Measurements from ENCODE around the gene ZNF488. TPM values are rescaled to one million over a fixed set of nuclear protein-coding genes. Genes with fewer than 3 reads are reported as not detected.

Gene ZNF488
- 11.8 TPM for total RNA-seq (2021; ENCODE audit: unreplicated experiment)
- 3.8 TPM for polyA plus RNA-seq (2012; ENCODE audit: insufficient read length)
- percentile 62 among the genes with signal in this experiment for Bru-seq, nascent RNA
- percentile 65 among the genes with signal in this experiment for BruChase-seq, experiment 1, labeled RNA remaining after a 2-hour chase
- percentile 56 among the genes with signal in this experiment for BruChase-seq, experiment 2, labeled RNA remaining after a 6-hour chase
- long read RNA-seq, transcript ZNF488-201 (2 exons, 3,496 nt), result major isoform, 12 of 27 reads
- long read RNA-seq, partial matches to known transcripts, result 13 of 27 reads
- long read RNA-seq, other reads (novel, unspliced or antisense), result 2 of 27 reads

- Histone ChIP-seq H3K9me3 (ENCODE audit: control insufficient read depth, insufficient read depth, low read depth, low read length) (no peaks in the 10 kb centered on the region), H3K27ac (ENCODE audit: low read length) (peak within 1 kb of the TSS; percentile 91), H3K36me3 (ENCODE audit: control insufficient read depth, insufficient read depth, low read length) (no peaks in the 10 kb centered on the region), H3K4me3 (ENCODE audit: low read depth in 2 of 2, low read length in 2 of 2) (peak within 1 kb of the TSS; percentile 69), H3K27me3 (ENCODE audit: control insufficient read depth, insufficient read depth, low read length) (no peaks in the 10 kb centered on the region), H3K4me1 (ENCODE audit: control insufficient read depth, insufficient read depth, low read length) (peaks cover 17% of the 10 kb centered on the region)
- ChIA-PET CTCF (interaction anchor here (0.9 kb wide), 1 partner anchor 9 kb away, joined by 3 read pairs; no protein-coding TSS in a partner anchor), POLR2A (interaction anchor here (0.6 kb wide), 3 partner anchors 25 to 1816 kb away, joined by 3 to 4 read pairs (median 3); no protein-coding TSS in a partner anchor)
- ATAC-seq, result peak; percentile 97
- in situ Hi-C loops (cut with HindIII; ENCODE audit: low pct_unique_long_range_greater_than_20kb, low sequenced_read_pairs) (no loop called here), intact Hi-C loops (cut with micrococcal nuclease; ENCODE audit: unreplicated experiment) (no loop called here)
- no peak for DNase-seq (ENCODE audit: low read depth, low spot score)
- TF ChIP-seq POLR2AphosphoS5 (IDR thresholded peaks at IDR 0.05; ENCODE audit: low read depth, low read length), result peak; percentile 54; the same call in 1 of the 2 replicates
- TF ChIP-seq REST (IDR thresholded peaks at IDR 0.05; ENCODE audit: insufficient read depth in 1 of 2, low read depth in 2 of 2, low read length in 1 of 2), result no peak
- TF ChIP-seq CTCF (IDR thresholded peaks at IDR 0.05), result no peak
- TF ChIP-seq SIN3A (IDR thresholded peaks at IDR 0.05; ENCODE audit: borderline replicate concordance, insufficient read depth, low read depth, low read length), result peak; percentile 69; the same call in 1 of the 2 replicates
- no peak; the same call in 1 of the 2 replicates for TF ChIP-seq TCF7L2 (IDR thresholded peaks at IDR 0.05; ENCODE audit: low read depth, low read length)
- BruUV-seq (replicated peaks), result no TSS peak
These were observed at the start of gene ZNF488 for GRCh38 chr10:47384148-47384921. Gene ZNF488 (minus strand): TSS chr10:47384293. CDS start chr10:47368829, 15,464 bp downstream.

GRCh38 chr10:47425813-47426419 is 41.8 kb upstream of the ZNF488 start:
- no TSS peak for BruUV-seq (replicated peaks)
- Histone ChIP-seq H3K4me3 (ENCODE audit: low read depth in 2 of 2, low read length in 2 of 2) (no peak overlapping the region), H3K27ac (ENCODE audit: low read length) (no peak overlapping the region), H3K36me3 (ENCODE audit: control insufficient read depth, insufficient read depth, low read length) (no peaks in the 10 kb centered on the region), H3K9me3 (ENCODE audit: control insufficient read depth, insufficient read depth, low read depth, low read length) (no peaks in the 10 kb centered on the region), H3K4me1 (ENCODE audit: control insufficient read depth, insufficient read depth, low read length) (peaks cover 4% of the 10 kb centered on the region), H3K27me3 (ENCODE audit: control insufficient read depth, insufficient read depth, low read length) (no peaks in the 10 kb centered on the region)
- POLR2A ChIA-PET, result no interaction called here
- DNase-seq (ENCODE audit: low read depth, low spot score) (no peak), ATAC-seq (no peak; the same call in 1 of the 2 replicates)
- in situ Hi-C loops (cut with HindIII; ENCODE audit: low pct_unique_long_range_greater_than_20kb, low sequenced_read_pairs), result no loop called here
- CTCF ChIA-PET, result no interaction called here
- no peak for TF ChIP-seq SIN3A (IDR thresholded peaks at IDR 0.05; ENCODE audit: borderline replicate concordance, insufficient read depth, low read depth, low read length)
- no peak for TF ChIP-seq POLR2AphosphoS5 (IDR thresholded peaks at IDR 0.05; ENCODE audit: low read depth, low read length)
- no peak for TF ChIP-seq CTCF (IDR thresholded peaks at IDR 0.05)
- TF ChIP-seq REST (IDR thresholded peaks at IDR 0.05; ENCODE audit: insufficient read depth in 1 of 2, low read depth in 2 of 2, low read length in 1 of 2), result no peak
- no peak for TF ChIP-seq TCF7L2 (IDR thresholded peaks at IDR 0.05; ENCODE audit: low read depth, low read length)
- intact Hi-C loops (cut with micrococcal nuclease; ENCODE audit: unreplicated experiment), result no loop called here
